Endothelial cell of umbilical vein (primary cell): ENCODE data around the gene BAAT. TPM values are rescaled to one million over a fixed set of nuclear protein-coding genes. Genes with fewer than 3 reads are reported as not detected.

Experiments used
- BruUV-seq: library from RNA; stranded (reverse); fragments of 400-500 nt; replicated peaks from 2 replicates; lab custom pipeline; 2021; lab: Mats Ljungman, UMichigan
- CTCF ChIA-PET: fragments of 300-600, 350-600 bp; sonication (Branson Sonifier 250); formaldehyde crosslinking; loops from one replicate; lab custom pipeline; 2021; ENCODE audit warnings: antibody characterized with exemption, inconsistent platforms; lab: Charles Lee
- POLR2A ChIA-PET: fragments of 300-600, 350-600 bp; sonication (Branson Sonifier 250); formaldehyde crosslinking; loops from one replicate; lab custom pipeline; 2021; ENCODE audit warnings: antibody characterized with exemption, inconsistent platforms; lab: Charles Lee
- DNase-seq: peaks from one replicate; pipeline ENCODE4 v3.0.0-alpha.2; 2011; ENCODE audit warnings: low read depth, low spot score
- FAIRE-seq: peaks from 2 replicates; lab custom pipeline; 2011; peaks lifted over from hg19 to GRCh38; lab: Jason Lieb, UNC
- H2AFZ ChIP-seq: 2 replicates; pipeline ENCODE4 v1.6.0; 2012; ENCODE audit warnings: low read depth, low read length, control low read depth, inconsistent platforms
- H3K27ac ChIP-seq: 2 replicates; pipeline ENCODE4 v1.5.1; 2011; ENCODE audit warnings: low read depth, mild to moderate bottlenecking, control low read depth, low read length, moderate library complexity; ENCODE audit not compliant: insufficient read depth
- H3K27me3 ChIP-seq, 2 experiments: 2 replicates each; pipeline versions ENCODE4 v1.6.0 to v1.6.1; 2011; ENCODE audit warnings: low read length in 2 of 2, mixed read lengths in 1 of 2; ENCODE audit not compliant: control insufficient read depth in 2 of 2, insufficient read depth in 2 of 2
- H3K36me3 ChIP-seq, 2 experiments: 2 replicates in 1 of 2; 3 replicates in 1 of 2; pipeline ENCODE4 v1.5.1; 2011; ENCODE audit warnings: low read length in 2 of 2, mild to moderate bottlenecking in 1 of 2, moderate library complexity in 1 of 2; ENCODE audit not compliant: control insufficient read depth in 2 of 2, insufficient read depth in 2 of 2; ENCODE audit errors: extremely low read depth in 1 of 2
- H3K4me1 ChIP-seq: 3 replicates; pipeline ENCODE4 v1.5.1; 2011; ENCODE audit warnings: mild to moderate bottlenecking, low read length; ENCODE audit not compliant: control insufficient read depth, insufficient read depth; ENCODE audit errors: extremely low read depth
- H3K4me2 ChIP-seq: 2 replicates; pipeline ENCODE4 v1.6.1; 2011; ENCODE audit warnings: low read length, control low read depth, mixed read lengths; ENCODE audit not compliant: insufficient read depth
- H3K4me3 ChIP-seq, 3 experiments: fragments of 200-600 bp in 1 of 3; sonication (generic), shearing (Covaris generic) in 1 of 3; replicated peaks in 1 of 3; 2 replicates each; pipeline ENCODE4 v1.5.1; 2011 to 2016; ENCODE audit warnings: control low read depth in 3 of 3, low read length in 3 of 3, mild to moderate bottlenecking in 2 of 3, inconsistent platforms in 1 of 3, low read depth in 1 of 3, moderate library complexity in 1 of 3; ENCODE audit not compliant: insufficient read depth in 1 of 3
- H3K79me2 ChIP-seq: 2 replicates; pipeline ENCODE4 v1.6.0; 2012; ENCODE audit warnings: low read length, inconsistent platforms; ENCODE audit not compliant: control insufficient read depth, insufficient read depth
- H3K9ac ChIP-seq: replicated peaks from 2 replicates; pipeline ENCODE3; 2011; ENCODE audit warnings: low read length, control low read depth; ENCODE audit not compliant: insufficient read depth; ENCODE audit errors: extremely low read depth
- H3K9me1 ChIP-seq: replicated peaks from 3 replicates; pipeline ENCODE4 v1.6.0; 2011; ENCODE audit warnings: mild to moderate bottlenecking, low read length; ENCODE audit not compliant: control insufficient read depth, insufficient read depth; ENCODE audit errors: extremely low read depth
- H3K9me3 ChIP-seq: replicated peaks from 2 replicates; pipeline ENCODE4 v1.5.1; 2012; ENCODE audit warnings: low read length, inconsistent platforms; ENCODE audit not compliant: control insufficient read depth, insufficient read depth
- H4K20me1 ChIP-seq: replicated peaks from 2 replicates; pipeline ENCODE3; 2011; ENCODE audit warnings: mild to moderate bottlenecking, low read length; ENCODE audit not compliant: control insufficient read depth, insufficient read depth; ENCODE audit errors: extremely low read depth
- EZH2 ChIP-seq: IDR thresholded peaks from 2 replicates; pipeline ENCODE4 v1.6.1; 2012; ENCODE audit warnings: borderline replicate concordance, low read depth, mild to moderate bottlenecking, moderate library complexity, low read length, inconsistent platforms; ENCODE audit not compliant: severe bottlenecking
- FOS ChIP-seq: IDR thresholded peaks from 2 replicates; pipeline ENCODE4 v1.6.1; 2011; ENCODE audit warnings: mild to moderate bottlenecking, low read length, moderate library complexity, borderline replicate concordance; ENCODE audit not compliant: insufficient read depth
- GATA2 ChIP-seq: IDR thresholded peaks from 2 replicates; pipeline ENCODE4 v1.7.0; 2011; ENCODE audit warnings: low read depth, mild to moderate bottlenecking, moderate library complexity, mixed read lengths, low read length; ENCODE audit not compliant: insufficient read length, insufficient read depth
- JUN ChIP-seq: IDR thresholded peaks from 2 replicates; pipeline ENCODE4 v1.6.1; 2011; ENCODE audit warnings: borderline replicate concordance, low read depth; ENCODE audit not compliant: insufficient read length, insufficient read depth
- MYC ChIP-seq: IDR thresholded peaks from one replicate; pipeline ENCODE4 v1.6.1; 2011; ENCODE audit warnings: mild to moderate bottlenecking, low read depth, low read length
- POLR2A ChIP-seq: IDR thresholded peaks from 2 replicates; pipeline ENCODE4 v1.6.1; 2012; ENCODE audit warnings: low read depth, mild to moderate bottlenecking, control low read depth, low read length
- POLR2AphosphoS5 ChIP-seq: IDR thresholded peaks from 2 replicates; pipeline ENCODE4 v1.6.1; 2012; ENCODE audit warnings: low read depth, mild to moderate bottlenecking, control low read depth, low read length, moderate library complexity; ENCODE audit not compliant: insufficient read depth
- dilution Hi-C: fragments of 300-500 bp; cut with MboI; formaldehyde crosslinking; loops from one replicate; pipeline ENCODE4 v1.15.0; 2019; ENCODE audit warnings: low sequenced_read_pairs; ENCODE audit not compliant: extremely low pct_ligation_motif_present
- intact Hi-C: fragments of 100-400 bp; cut with micrococcal nuclease; formaldehyde crosslinking; loops from one replicate; pipeline ENCODE4 v1.10.0; 2022
- polyA plus RNA-seq, 4 experiments: library from polyadenylated mRNA; depleted of rRNA in 3 of 4; stranded (reverse) in 3 of 4; unstranded in 1 of 4; fragments of >200 nt; gene quantifications; 2 replicates each; pipeline versions ENCODE4 v1.2.1 to v1.2.3, GENCODE V29; 2011 to 2012; ENCODE audit warnings: missing spikeins in 1 of 4
- total RNA-seq: library from RNA; stranded (reverse); gene quantifications from 2 replicates; pipeline ENCODE4 v1.2.3, GENCODE V29; 2021
- TF ChIP-seq, protein P1 (sequence below): IDR thresholded peaks from 2 replicates; pipeline ENCODE4 v1.6.1; 2011; ENCODE audit not compliant: insufficient read depth, insufficient read length
- TF ChIP-seq, protein P2 (sequence below), 2 donors: IDR thresholded peaks; 1 replicate in 1 of 2; 2 replicates in 1 of 2; pipeline ENCODE4 v1.5.1; 2011; ENCODE audit warnings: low read length in 2 of 2, mild to moderate bottlenecking in 2 of 2, moderate library complexity in 2 of 2, control low read depth in 1 of 2, inconsistent platforms in 1 of 2, low read depth in 1 of 2; ENCODE audit not compliant: insufficient read depth in 1 of 2; ENCODE audit errors: extremely low read depth in 1 of 2

The BAAT gene
- total and polyA plus RNA-seq, 2 donors (not counting 3 experiments of a cell fraction or from before 2014, with no cell fraction given) = 0.01 TPM; not detected in 1

DNA sequence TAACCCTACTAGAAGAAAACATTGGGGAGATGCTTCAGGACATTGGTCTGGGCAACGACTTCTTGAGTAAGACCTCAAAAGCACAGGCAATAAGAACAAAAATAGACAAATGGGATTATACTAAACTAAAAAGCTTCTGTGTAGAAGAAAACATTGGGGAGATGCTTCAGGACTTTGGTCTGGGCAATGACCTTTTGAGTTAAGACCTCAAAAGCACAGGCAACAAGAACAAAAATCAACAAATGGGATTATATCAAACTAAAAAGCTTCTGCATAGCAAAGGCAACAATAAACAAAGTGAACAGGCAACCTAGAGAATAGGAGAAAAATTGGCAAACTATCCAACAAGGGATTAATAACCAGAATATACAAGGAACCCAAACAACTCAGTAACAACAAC lies 9.9 kb upstream of the BAAT start:
- Histone ChIP-seq H3K27ac (no peak overlapping the region), H3K9ac (no peak overlapping the region), H3K9me3 (no peaks in the 10 kb centered on the region), H3K9me1 (no peaks in the 10 kb centered on the region), H3K27me3 (no peaks in the 10 kb centered on the region), H2AFZ (no peak overlapping the region), H3K79me2 (peaks cover 76% of the 10 kb centered on the region), H3K36me3 (no peaks in the 10 kb centered on the region), H3K4me3 (no peak overlapping the region), H3K4me2 (no peak overlapping the region), H4K20me1 (peaks cover 4% of the 10 kb centered on the region), H3K4me1 (peaks cover 12% of the 10 kb centered on the region)
- intact Hi-C loops = loop anchor here (5.0 kb wide), 1 partner anchor 792 kb away; no protein-coding TSS in a partner anchor
- ChIA-PET POLR2A (no interaction called here), CTCF (no interaction called here)
- FAIRE-seq = no peak
- no TSS peak for BruUV-seq
- DNase-seq = no peak
- dilution Hi-C loops = no loop called here
- TF ChIP-seq, protein P1, sequence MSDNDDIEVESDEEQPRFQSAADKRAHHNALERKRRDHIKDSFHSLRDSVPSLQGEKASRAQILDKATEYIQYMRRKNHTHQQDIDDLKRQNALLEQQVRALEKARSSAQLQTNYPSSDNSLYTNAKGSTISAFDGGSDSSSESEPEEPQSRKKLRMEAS = no peak
- no peak for TF ChIP-seq FOS
- TF ChIP-seq MYC = no peak
- TF ChIP-seq JUN = no peak
- TF ChIP-seq EZH2 = no peak
- TF ChIP-seq POLR2AphosphoS5 = no peak
- TF ChIP-seq GATA2 = no peak
- TF ChIP-seq POLR2A = no peak
- TF ChIP-seq, protein P2, sequence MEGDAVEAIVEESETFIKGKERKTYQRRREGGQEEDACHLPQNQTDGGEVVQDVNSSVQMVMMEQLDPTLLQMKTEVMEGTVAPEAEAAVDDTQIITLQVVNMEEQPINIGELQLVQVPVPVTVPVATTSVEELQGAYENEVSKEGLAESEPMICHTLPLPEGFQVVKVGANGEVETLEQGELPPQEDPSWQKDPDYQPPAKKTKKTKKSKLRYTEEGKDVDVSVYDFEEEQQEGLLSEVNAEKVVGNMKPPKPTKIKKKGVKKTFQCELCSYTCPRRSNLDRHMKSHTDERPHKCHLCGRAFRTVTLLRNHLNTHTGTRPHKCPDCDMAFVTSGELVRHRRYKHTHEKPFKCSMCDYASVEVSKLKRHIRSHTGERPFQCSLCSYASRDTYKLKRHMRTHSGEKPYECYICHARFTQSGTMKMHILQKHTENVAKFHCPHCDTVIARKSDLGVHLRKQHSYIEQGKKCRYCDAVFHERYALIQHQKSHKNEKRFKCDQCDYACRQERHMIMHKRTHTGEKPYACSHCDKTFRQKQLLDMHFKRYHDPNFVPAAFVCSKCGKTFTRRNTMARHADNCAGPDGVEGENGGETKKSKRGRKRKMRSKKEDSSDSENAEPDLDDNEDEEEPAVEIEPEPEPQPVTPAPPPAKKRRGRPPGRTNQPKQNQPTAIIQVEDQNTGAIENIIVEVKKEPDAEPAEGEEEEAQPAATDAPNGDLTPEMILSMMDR (IDR thresholded peaks at IDR 0.05; ENCODE audit: extremely low read depth in 1 of 2, insufficient read depth in 1 of 2, low read depth in 1 of 2, low read length in 2 of 2) = no peak
